Upper lobe of left lung (tissue), 4 donors: ENCODE results near the gene TREML2.
"Not testable (repeated sequence)": the region's sequence is repeated elsewhere in the genome, so short reads cannot be mapped to it uniquely, and the experiment has no call there.

Experiments used
- CTCF ChIP-seq, 6 experiments: fragments of 450-650 bp in 4 of 6; fragments of 200-600 bp in 2 of 6; sonication (generic) in 2 of 6; IDR thresholded peaks; one replicate each; pipeline ENCODE4 v1.5.1; 2016 to 2019; ENCODE audit warnings: antibody characterized with exemption in 6 of 6
- POLR2A ChIP-seq, 4 donors: fragments of 450-650 bp; IDR thresholded peaks; one replicate each; pipeline ENCODE4 v1.5.1; 2016 to 2017; ENCODE audit warnings: antibody characterized with exemption in 4 of 4, mild to moderate bottlenecking in 2 of 4
- POLR2AphosphoS5 ChIP-seq, 2 donors: sonication (generic); formaldehyde crosslinking; IDR thresholded peaks; one replicate each; pipeline ENCODE4 v1.5.1; 2017; ENCODE audit warnings: antibody characterized with exemption in 2 of 2

DNA sequence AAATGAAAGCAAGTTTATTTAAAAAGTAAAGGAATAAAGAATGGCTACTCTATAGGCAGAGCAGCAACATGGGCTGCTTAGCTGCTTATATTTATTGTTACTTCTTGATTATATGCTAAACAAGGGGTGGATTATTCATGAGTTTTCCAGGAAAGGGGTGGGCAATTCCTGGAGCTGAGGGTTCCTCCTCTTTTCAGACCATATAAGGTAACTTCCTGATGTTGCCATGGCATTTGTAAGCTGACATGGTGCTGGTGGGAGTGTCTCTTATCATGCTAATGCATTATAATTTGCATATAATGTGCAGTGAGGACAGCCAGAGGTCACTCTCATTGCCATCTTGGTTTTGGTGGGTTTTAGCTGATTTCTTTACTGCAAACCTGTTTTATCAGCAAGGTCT is 11.9 kb downstream of the TREML2 start:
- TF ChIP-seq POLR2A, CTCF, POLR2AphosphoS5 (IDR thresholded peaks at IDR 0.05): not testable (repeated sequence)
